HepG2 (cell line): Measurements from ENCODE around the gene ABCG4.

Experiments used
- ELF1 ChIP-seq: sonication (generic); formaldehyde crosslinking; IDR thresholded peaks from 2 replicates; pipeline ENCODE4 v1.4.0; 2020; ENCODE audit warnings: missing genetic modification reagents
- GATA4 ChIP-seq: sonication (generic); IDR thresholded peaks from 2 replicates; pipeline ENCODE4 v1.6.1; 2016; ENCODE audit warnings: antibody characterized with exemption, low read depth, borderline replicate concordance
- NFYB ChIP-seq: sonication (generic); formaldehyde crosslinking; IDR thresholded peaks from 2 replicates; pipeline ENCODE4 v1.4.0; 2020; ENCODE audit warnings: missing genetic modification reagents
- ZBTB8A ChIP-seq: sonication (generic); formaldehyde crosslinking; IDR thresholded peaks from 2 replicates; pipeline ENCODE4 v1.4.0; 2020; ENCODE audit warnings: mild to moderate bottlenecking, low read depth, missing genetic modification reagents, borderline replicate concordance
- ZFP37 ChIP-seq: sonication (generic); formaldehyde crosslinking; IDR thresholded peaks from 2 replicates; pipeline ENCODE4 v1.4.0; 2020; ENCODE audit warnings: missing genetic modification reagents, borderline replicate concordance
- ZNF737 ChIP-seq: sonication (generic); formaldehyde crosslinking; IDR thresholded peaks from 2 replicates; pipeline ENCODE4 v1.5.0; 2020; ENCODE audit warnings: missing genetic modification reagents, mild to moderate bottlenecking, borderline replicate concordance
- TF ChIP-seq, protein P1 (sequence below): sonication (generic); formaldehyde crosslinking; IDR thresholded peaks from 2 replicates; pipeline ENCODE4 v1.5.1; 2020; ENCODE audit warnings: mild to moderate bottlenecking, missing genetic modification reagents, moderate library complexity
- TF ChIP-seq, protein P2 (sequence below): sonication (generic); formaldehyde crosslinking; IDR thresholded peaks from 2 replicates; pipeline ENCODE4 v1.5.0; 2020; ENCODE audit warnings: mild to moderate bottlenecking, missing genetic modification reagents, moderate library complexity
- TF ChIP-seq, protein P3 (sequence below): sonication (generic); formaldehyde crosslinking; IDR thresholded peaks from 2 replicates; pipeline ENCODE4 v1.4.0; 2020; ENCODE audit warnings: missing genetic modification reagents

GRCh38 chr11:119116601-119117000 is 32.3 kb upstream of the ABCG4 start:
- TF ChIP-seq, protein P1, sequence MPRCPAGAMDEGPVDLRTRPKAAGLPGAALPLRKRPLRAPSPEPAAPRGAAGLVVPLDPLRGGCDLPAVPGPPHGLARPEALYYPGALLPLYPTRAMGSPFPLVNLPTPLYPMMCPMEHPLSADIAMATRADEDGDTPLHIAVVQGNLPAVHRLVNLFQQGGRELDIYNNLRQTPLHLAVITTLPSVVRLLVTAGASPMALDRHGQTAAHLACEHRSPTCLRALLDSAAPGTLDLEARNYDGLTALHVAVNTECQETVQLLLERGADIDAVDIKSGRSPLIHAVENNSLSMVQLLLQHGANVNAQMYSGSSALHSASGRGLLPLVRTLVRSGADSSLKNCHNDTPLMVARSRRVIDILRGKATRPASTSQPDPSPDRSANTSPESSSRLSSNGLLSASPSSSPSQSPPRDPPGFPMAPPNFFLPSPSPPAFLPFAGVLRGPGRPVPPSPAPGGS = no peak
- no peak for TF ChIP-seq GATA4
- TF ChIP-seq, protein P2, sequence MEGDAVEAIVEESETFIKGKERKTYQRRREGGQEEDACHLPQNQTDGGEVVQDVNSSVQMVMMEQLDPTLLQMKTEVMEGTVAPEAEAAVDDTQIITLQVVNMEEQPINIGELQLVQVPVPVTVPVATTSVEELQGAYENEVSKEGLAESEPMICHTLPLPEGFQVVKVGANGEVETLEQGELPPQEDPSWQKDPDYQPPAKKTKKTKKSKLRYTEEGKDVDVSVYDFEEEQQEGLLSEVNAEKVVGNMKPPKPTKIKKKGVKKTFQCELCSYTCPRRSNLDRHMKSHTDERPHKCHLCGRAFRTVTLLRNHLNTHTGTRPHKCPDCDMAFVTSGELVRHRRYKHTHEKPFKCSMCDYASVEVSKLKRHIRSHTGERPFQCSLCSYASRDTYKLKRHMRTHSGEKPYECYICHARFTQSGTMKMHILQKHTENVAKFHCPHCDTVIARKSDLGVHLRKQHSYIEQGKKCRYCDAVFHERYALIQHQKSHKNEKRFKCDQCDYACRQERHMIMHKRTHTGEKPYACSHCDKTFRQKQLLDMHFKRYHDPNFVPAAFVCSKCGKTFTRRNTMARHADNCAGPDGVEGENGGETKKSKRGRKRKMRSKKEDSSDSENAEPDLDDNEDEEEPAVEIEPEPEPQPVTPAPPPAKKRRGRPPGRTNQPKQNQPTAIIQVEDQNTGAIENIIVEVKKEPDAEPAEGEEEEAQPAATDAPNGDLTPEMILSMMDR (CRISPR knock-in tag) = no peak
- no peak for TF ChIP-seq ELF1
- TF ChIP-seq ZFP37 = no peak
- TF ChIP-seq, protein P3, sequence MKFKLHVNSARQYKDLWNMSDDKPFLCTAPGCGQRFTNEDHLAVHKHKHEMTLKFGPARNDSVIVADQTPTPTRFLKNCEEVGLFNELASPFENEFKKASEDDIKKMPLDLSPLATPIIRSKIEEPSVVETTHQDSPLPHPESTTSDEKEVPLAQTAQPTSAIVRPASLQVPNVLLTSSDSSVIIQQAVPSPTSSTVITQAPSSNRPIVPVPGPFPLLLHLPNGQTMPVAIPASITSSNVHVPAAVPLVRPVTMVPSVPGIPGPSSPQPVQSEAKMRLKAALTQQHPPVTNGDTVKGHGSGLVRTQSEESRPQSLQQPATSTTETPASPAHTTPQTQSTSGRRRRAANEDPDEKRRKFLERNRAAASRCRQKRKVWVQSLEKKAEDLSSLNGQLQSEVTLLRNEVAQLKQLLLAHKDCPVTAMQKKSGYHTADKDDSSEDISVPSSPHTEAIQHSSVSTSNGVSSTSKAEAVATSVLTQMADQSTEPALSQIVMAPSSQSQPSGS (CRISPR knock-in tag) = no peak
- TF ChIP-seq ZBTB8A (CRISPR knock-in tag) = no peak
- no peak for TF ChIP-seq ZNF737 (CRISPR knock-in tag)
- no peak for TF ChIP-seq NFYB (CRISPR knock-in tag)
